Raji (cell line): ENCODE data around the gene POLR1H.

Experiments used
- POLR2A ChIP-seq: IDR thresholded peaks from 2 replicates; pipeline ENCODE4 v1.6.1; 2011; ENCODE audit warnings: low read depth, low read length, control low read depth; ENCODE audit not compliant: insufficient read depth

POLR1H gene

DNA sequence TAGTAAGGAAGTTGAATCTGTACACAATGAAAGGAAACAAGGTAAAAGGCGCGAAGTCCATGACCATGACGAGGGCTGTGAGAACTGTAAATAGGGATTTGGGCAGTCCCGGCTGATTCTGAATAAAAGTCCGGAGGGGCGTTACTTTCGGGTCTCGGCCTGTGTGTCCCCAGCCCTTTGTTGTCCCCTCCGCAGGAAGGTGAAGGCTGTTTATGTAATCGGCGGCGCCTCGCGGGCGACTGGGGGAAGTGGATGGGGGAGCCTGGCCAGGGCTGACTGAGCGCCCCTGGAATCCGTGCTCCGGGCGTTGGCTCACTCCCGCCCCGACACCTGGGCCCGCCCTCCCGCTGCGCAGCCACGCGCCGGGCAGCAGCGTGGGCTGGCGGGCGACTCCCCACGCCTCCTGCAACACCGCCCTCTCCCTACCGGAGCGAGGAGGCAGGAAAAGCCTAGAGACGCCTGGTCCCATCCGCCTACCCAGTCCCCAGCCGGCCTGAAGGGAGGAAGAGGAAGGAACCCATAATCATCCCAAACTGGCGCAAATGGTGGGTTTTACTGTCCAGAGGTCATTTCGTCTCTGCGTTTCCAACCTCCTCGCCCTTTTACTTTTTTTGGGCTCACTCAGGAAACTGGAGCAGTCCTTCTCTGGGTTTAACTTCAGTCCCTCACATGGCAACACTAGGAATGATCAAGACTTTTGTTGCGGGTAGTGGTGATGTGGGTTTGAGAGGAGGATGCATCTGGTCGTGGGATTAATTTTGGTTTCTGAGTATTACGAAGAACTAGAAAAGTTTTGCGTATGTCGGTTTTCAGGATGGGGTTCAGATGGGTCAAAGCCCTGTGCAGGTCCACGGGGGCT, 39.7 kb downstream of the POLR1H start:
- no peak; the same call in 1 of the 2 replicates for TF ChIP-seq POLR2A

DNA sequence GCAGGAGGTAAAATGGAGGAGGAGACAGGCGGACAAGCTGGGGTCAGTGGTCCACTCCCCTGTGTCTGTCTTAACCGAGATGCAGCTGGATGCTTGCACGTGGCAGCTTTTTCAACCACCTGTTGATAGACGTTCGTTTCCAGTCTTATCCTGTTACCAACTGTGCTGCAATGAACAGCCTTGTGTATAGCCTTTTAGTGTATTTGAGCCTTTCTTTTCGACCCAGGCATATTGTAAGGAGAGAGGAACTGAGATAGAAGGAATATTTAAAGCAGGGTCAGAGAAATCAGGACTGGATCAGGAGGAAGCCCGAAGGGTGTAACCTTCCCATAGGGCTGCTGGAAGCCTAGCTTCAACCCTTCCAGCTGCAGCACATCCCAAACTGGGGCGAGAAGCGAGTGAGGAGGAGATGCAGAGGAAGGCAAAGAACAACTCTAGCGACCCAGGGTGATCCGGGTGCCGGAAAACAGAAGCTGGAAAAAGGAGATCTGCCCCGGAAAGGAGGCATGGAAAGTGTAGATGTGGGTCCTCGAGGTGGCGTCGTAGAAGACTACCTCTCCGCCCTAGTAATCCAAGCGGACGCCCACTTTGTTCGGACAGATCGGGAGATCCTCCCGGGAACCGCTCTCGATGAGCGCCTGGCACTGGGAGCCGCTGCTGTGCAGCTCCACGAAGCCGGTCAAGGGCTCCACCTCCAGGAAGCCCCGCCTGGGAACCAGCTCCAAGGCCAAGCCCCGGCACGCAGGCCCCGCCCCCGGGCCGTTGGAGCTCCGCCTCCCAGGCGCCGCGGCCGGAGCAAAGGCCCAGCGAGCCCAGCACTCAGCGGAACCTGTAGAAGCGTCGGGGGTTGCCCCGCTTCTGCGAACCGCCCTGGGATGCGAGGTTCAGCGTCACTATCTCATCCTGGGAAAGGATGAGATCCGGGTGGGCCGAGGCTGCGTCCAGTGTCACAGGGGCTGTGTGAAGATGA, 40.7 kb downstream of the POLR1H start:
- TF ChIP-seq POLR2A: peak; percentile 71

DNA sequence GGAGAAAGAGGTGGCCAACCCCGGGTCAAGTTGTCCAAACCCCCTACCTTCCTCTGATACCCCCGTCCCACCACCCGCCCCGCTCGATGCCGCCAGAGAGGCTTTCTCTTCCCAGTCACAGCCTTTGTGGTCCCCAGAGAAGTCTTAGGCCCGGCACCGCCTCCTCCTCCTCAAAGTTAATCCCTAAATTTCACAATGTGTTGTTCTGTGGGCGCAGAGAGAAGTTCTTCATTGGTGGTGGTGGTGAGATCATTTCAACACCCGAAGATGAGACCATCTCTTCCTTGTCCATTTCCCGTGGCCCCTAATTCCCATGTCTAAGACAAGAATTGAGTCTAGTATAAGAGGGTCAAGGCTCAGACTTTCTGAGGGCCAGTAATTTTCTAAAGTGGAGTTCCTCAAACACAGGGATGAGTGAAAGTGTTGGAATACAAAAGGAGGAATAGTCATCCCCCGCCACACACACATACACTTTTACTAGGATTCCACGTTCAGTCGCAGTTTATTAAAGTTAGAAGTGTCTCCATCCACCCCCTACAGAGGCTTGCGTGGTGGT, 41.4 kb downstream of the POLR1H start:
- no peak for TF ChIP-seq POLR2A

DNA sequence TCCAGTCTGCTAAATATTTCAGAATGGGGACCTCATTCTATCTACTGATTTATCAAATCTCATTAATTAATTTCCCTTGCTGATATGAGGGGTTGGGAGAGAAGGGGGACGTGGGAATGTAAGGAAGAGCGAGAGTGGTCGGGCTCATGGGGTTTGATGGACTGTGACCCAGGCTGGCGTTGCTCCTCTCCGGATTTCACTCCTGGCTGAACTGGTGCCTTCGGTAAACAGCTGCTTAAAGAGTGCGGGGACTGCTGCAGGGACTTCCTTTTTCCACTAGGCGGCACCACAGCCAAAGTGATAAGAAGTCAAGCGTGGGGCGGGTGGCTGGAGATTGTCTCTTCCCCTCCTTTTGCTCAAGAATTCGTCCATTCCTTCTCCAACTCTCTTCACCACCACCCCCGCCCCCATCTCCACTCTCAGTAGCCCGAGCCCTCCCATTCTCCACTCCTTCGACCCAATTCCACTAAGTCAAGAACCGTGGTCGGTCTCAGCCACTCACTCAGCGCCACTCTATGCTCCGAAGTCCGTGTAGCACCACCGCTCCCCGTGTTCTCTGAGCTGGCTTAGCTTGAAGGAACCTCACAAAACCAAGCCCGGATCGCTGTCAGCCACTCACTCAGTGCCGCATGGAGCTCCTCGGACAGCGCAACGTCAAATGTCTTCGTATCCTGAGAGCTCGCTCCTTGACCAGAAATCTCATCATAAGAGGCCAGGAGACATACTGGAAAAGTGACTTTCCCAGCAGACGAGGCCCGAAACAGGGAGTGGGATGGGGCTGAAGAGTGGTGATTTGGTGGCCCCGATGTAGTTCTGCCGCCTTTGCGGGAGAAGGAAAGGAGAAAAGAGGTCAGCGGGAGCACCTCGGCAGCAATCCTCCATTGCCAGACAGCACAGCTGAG, 42.2 kb downstream of the POLR1H start:
- TF ChIP-seq POLR2A: 0 out of 2 replicates have a peak, but pooled peaks have one; percentile 28

DNA sequence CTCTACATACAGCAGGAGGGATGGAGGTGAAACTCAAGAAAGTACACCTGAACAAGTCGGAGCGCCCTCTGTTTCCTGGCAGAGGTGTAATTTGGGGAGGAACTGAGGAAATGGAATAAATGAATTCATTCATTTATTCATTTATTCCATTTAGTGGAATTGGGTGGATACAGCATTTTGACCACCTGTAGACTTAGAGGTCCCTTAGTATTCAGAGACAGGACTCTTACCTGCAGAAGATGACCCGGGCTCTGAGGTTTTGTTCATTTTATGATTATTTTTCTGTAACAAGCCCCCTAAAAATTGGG, 42.8 kb downstream of the POLR1H start:
- TF ChIP-seq POLR2A: no peak

DNA sequence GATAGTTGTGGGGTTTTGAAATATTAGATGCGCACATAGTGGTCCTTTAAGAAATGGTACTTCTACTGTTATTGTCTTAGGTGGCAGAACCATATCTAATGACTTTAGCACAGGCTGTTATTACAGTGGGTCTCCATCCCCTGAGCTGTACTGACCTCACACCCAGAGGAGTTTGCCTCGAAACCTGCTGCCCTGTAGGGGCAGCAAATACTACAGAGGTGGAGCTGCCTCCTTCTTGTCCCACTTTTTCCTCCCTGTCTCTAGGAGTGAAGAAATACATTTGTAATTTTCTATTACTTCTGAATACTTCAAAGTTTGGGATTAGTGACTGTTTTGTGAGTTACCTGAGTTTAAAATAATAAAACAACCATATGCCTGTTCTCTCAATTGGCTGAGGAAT, 43.6 kb downstream of the POLR1H start:
- TF ChIP-seq POLR2A: no peak

DNA sequence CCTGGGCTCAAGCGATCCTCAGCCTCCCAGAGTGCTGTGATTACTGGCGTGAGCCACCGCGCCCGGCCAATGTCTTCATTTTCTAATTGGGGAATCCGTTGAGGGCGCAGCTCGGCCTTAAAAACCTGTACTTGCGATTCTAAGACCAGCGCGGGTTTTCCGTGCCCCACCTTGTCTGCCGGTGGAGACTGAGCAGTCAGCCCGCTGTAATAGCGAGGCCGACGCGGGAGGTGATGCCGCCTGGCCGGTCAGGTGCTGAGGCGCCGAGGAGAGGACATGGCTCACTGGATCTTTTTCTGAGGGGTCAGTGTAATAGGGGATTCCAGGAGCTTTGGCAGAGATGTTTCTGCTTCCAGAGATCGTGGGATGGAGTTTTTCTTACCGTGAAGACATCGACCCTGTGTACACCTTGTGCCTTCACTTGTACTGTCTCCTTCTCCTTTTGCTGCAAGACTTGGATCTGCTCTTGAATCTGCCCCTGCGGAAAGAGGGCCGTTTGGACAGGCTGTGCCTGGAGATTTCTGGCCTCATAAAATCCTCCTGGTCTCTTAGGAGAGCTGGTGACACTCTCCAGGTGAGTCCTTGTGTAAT, 50.3 kb downstream of the POLR1H start:
- no peak for TF ChIP-seq POLR2A

DNA sequence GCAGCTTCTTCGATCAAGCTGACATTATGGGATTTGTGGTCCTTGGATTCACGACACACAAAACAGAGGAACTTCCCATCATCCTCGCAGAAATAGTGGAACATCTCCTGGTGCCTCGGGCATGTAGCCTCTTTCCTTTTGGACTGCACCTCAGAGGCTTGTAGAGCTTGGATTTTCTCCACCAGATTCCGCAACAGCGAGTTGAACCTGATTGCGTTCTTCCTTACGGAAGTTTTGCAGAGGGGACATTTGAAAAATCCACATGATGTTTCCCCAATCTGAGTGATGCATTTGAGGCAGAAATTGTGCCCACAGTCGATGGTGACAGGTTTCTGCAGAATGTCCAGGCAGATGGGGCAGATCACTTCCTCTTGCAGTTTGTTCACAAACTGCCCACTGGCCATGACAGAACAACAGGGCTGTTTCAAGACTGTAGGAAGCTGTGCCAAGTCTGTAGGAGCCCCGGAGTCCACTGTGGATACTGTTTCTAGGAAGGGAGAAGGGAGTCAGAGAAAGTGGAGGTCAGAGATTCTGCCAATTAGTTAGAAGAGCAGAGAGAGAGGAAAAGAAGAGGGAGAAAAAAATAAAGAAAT, 51.4 kb downstream of the POLR1H start:
- no peak for TF ChIP-seq POLR2A

DNA sequence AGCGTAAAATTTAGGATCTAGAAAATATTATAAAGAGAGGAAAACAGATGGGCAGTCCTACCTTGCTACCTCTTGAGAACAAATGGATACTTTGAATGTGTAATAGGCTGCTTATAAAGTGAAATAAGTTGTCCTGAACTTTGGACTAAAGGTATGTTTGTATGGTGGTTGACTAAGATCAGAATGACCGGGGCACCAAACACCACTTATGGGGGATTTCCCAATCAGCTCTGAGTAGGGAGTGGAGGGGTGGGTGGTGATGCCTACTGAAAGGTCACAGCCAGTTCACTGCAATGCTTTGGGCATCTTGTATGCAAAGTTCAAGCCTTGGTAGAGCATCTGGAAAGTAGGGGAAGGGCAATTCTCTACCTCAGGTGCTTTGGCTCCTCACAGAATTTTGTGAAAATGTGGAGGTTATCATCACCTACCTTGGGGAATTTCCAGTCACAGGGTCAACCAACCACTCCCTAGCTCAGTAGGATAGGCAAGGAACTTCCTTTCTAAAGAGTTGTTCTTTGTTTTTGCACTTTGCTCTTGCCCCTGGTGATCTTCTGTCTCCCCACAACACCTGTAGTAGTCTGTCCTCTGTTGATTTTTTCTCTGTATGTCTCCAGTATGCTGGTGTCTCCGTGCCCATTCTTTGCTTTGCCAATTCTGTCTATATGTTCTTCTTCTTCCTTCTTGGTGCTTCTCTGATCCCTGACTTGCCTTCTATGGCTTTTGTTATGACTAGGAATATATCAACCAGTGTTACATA, 52.1 kb downstream of the POLR1H start, which contains the start of gene TRIM31:
Gene TRIM31, minus strand, starts transcription at position 88 of the 757 bp plus-strand sequence. CDS start 285 bp downstream, outside the sequence.
- TF ChIP-seq POLR2A: no peak

DNA sequence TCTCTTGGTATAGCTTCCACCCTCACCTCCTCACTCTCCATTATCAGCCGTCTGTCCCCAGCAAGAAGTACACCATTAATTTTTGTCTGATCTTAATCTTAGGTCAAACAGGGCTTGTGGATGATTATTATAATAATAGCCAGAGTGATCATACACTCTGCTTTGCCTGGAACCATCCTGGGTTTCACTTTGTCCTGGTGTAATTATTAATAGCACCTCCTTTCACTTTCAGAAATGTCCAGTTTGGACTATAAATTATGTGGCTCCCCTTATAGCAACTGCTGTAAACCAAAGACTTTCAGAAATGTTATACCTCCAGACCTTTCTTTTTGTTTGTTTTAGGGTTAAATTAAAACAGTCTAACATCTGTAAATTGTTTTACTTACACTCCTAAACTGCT, 52.8 kb downstream of the POLR1H start:
- no peak for TF ChIP-seq POLR2A
